ENCODE data around the gene RPL15.

Gene RPL15

GRCh38 chr3:23949784-23950183 lies 32.9 kb downstream of the RPL15 start:
- peak; percentile 18 for DNase-seq
- in situ Hi-C loops (cut with MboI; ENCODE audit: low pct_unique_long_range_greater_than_20kb, low sequenced_read_pairs) = no loop called here

- no peak for DNase-seq
- in situ Hi-C loops (cut with MboI; ENCODE audit: low pct_unique_long_range_greater_than_20kb, low sequenced_read_pairs) = no loop called here
Measured at GRCh38 chr3:23950293-23950692, 33.4 kb downstream of the RPL15 start.

- DNase-seq = no peak
- in situ Hi-C loops (cut with MboI; ENCODE audit: low pct_unique_long_range_greater_than_20kb, low sequenced_read_pairs) = no loop called here
Measured at GRCh38 chr3:23952646-23953045, 35.7 kb downstream of the RPL15 start.

DNA sequence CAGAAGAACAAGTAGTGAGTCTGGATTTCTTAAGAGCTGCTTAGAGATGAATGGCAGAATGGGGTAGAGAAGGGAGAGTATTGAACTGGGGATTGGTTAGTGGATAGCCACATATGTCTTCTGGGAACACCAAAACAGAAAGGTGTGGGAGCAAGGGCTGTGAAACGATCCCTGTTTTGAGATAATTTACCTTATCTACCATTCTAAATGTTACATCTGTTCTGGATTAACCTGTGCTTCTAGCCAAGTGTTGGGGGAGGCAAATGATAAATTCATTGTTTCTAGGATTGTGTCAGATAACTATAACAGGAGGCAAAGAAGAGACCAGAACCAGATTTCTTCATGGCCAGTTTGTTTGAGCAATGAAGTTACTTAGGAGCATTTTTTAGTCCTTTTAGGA lies 36.6 kb downstream of the RPL15 start:
- in situ Hi-C loops (cut with MboI; ENCODE audit: low pct_unique_long_range_greater_than_20kb, low sequenced_read_pairs) = no loop called here
- DNase-seq = no peak

DNA sequence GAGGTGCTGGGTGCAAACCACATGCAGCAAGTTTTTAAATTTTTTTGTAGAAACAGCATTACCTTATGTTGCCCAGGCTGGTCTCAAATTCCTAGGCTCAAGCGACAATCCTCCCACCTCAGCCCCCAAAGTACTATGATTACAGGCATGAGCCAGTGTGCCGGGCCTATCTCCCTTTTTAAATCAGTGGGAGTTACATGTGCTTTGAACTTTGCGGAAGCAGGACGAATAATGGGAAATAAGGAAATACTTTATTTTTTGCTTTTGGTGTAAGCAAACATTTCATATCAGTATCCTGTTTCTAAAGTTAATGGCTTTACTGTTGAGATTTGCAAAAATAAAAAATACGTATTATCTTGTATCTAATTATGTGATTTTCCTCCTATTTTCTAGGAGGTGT lies 37.2 kb downstream of the RPL15 start:
- DNase-seq = no peak
- in situ Hi-C loops (cut with MboI; ENCODE audit: low pct_unique_long_range_greater_than_20kb, low sequenced_read_pairs) = no loop called here

- DNase-seq = no peak
- in situ Hi-C loops (cut with MboI; ENCODE audit: low pct_unique_long_range_greater_than_20kb, low sequenced_read_pairs) = no loop called here
Measured at GRCh38 chr3:23956701-23957100, 39.8 kb downstream of the RPL15 start.

- in situ Hi-C loops (cut with MboI; ENCODE audit: low pct_unique_long_range_greater_than_20kb, low sequenced_read_pairs) = no loop called here
- DNase-seq = no peak
Measured at GRCh38 chr3:23959135-23959900, 42.4 kb downstream of the RPL15 start.

- in situ Hi-C loops (cut with MboI; ENCODE audit: low pct_unique_long_range_greater_than_20kb, low sequenced_read_pairs) = no loop called here
- no peak for DNase-seq
Measured at GRCh38 chr3:23960649-23961048, 43.7 kb downstream of the RPL15 start.

- DNase-seq = no peak
Measured at GRCh38 chr3:23961066-23961465, 44.1 kb downstream of the RPL15 start.

GRCh38 chr3:23961913-23962312 lies 45.0 kb downstream of the RPL15 start:
- no peak for DNase-seq
- in situ Hi-C loops (cut with MboI; ENCODE audit: low pct_unique_long_range_greater_than_20kb, low sequenced_read_pairs) = no loop called here

More at GRCh38 chr3:23961066-23961465, 44.1 kb downstream of the RPL15 start:
- in situ Hi-C loops (cut with MboI; ENCODE audit: low pct_unique_long_range_greater_than_20kb, low sequenced_read_pairs) = no loop called here

DNA sequence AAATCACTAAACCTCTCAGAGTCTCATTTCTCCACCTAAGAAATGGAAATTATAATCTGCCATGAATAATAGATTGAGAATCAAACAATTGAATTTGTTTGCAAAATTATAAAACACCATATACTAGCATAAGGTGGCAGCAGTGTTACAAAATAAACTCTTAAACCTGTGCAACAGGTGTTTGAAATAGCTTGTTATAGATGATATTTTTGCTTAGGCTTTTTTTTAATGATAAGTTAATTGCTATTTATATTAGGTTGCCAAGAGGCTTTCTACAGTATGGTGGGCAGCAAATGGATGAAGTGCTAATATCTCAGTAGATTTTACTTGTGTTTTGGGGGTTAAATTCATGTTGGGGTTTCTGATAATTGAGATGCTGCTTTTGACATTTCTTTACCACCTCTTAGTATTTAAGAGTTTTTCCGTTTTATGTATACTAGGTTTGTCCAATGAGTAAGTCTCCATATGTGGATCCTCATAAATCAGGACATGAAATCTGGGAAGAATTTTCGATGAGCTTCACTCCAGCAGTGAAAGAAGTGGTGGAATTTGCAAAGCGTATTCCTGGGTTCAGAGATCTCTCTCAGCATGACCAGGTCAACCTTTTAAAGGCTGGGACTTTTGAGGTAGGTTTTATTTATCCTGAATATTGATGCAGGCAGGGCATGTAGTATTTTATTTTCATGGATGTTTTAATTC lies 47.8 kb downstream of the RPL15 start:
- no peak for DNase-seq
- in situ Hi-C loops (cut with MboI; ENCODE audit: low pct_unique_long_range_greater_than_20kb, low sequenced_read_pairs) = no loop called here

DNA sequence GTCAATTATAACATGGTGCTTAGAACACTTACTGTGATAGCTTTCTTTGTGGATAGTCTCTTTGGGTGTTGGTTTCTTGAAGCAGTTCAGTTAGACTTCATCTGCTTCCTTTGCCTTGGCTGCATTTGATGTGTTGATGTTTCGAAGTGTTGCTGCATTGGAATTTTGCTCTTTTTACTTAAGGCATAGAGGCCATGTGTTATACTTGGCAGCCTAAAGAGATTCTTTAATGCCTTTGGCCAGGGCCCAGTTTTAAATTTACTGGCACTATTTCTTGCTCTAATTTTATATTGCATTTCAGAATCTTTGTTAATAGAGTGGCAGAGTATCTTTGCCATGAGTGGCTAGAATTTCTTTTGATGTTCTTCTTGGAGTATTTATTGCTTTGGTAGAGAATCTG lies 49.4 kb downstream of the RPL15 start:
- in situ Hi-C loops (cut with MboI; ENCODE audit: low pct_unique_long_range_greater_than_20kb, low sequenced_read_pairs) = no loop called here
- DNase-seq = no peak

DNA sequence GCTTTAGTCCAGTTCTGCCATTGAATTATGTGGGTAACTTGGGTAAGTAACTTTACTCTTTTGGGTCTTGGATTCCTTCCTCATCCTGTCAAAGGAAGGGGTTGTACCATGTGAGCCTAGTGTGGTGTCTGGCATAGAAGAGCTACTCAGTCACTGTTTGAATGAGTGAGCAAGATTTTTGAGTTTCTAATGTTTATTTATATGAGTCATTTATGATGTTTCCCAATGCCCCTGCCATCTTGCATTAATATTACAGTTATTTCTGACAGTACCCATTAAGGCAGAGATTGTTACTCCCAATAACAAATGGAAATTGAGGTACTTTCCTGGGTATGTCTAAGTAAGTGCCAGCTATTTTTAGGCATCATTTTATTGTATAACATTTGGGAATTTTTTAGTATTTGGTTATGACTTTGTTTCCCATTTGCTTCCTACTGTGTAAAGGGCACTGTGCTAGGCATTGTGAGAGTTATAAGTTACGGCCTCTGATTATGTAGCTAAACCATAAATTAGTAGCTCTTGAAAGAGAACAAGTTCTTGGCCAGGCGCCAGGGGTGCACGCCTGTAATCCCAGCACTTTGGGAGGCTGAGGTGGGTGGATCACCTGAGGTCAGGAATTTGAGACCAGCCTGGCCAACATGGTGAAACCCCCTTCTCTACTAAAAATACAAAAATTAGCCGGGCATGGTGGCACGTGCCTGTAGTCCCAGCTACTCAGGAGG lies 51.7 kb downstream of the RPL15 start:
- no peak for DNase-seq
- in situ Hi-C loops (cut with MboI; ENCODE audit: low pct_unique_long_range_greater_than_20kb, low sequenced_read_pairs) = no loop called here

DNA sequence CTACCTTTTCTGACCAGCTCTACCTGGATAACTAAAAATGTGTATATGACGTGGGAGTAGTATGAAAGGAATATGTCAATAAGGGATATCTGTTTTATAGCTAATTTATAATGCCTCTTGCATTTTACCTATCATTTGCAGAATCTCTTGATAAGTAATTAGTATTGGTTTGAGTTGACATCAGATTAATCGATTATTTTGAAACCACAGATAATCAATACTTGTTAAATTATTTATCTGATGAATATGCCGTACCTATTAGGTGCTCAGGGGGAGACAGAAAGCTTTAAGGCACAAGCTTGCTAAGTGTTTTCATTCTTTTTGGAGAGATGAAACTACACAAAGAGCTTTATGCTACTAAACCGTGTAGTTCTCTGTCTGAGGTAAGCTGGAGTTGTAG lies 52.5 kb downstream of the RPL15 start:
- in situ Hi-C loops (cut with MboI; ENCODE audit: low pct_unique_long_range_greater_than_20kb, low sequenced_read_pairs) = no loop called here
- DNase-seq = no peak

All from KBM-7 (cell line).